AG09319 (cell line): ENCODE results near the gene ATP6V0E2.

Experiments used
- DNase-seq: peaks from one replicate; pipeline ENCODE4 v3.0.0-alpha.2; 2010; ENCODE audit warnings: low read depth; ENCODE audit errors: extremely low read depth
- CTCF ChIP-seq: IDR thresholded peaks from 2 replicates; pipeline ENCODE4 v1.5.1; 2011; ENCODE audit warnings: low read depth, mild to moderate bottlenecking, inconsistent platforms, low read length, moderate library complexity

Gene ATP6V0E2

GRCh38 chr7:149833495-149834130, 40.2 kb upstream of the ATP6V0E2 start:
- no peak for DNase-seq
- no peak for TF ChIP-seq CTCF

GRCh38 chr7:149834601-149835000, 39.2 kb upstream of the ATP6V0E2 start:
- TF ChIP-seq CTCF: no peak
- no peak for DNase-seq

- TF ChIP-seq CTCF: no peak
- DNase-seq: no peak
Observed at GRCh38 chr7:149836434-149836833, 37.3 kb upstream of the ATP6V0E2 start.

GRCh38 chr7:149837564-149838223, 36.1 kb upstream of the ATP6V0E2 start:
- DNase-seq: no peak
- no peak for TF ChIP-seq CTCF

GRCh38 chr7:149838224-149838991, 35.4 kb upstream of the ATP6V0E2 start, which contains the start of gene ZNF862:
ZNF862 (plus strand) TSS chr7:149838375; CDS start chr7:149838612, 237 bp downstream.
- peak; percentile 91 for DNase-seq
- no peak for TF ChIP-seq CTCF

- DNase-seq: no peak
- peak; percentile 19 for TF ChIP-seq CTCF
Observed at GRCh38 chr7:149838992-149839408, 34.8 kb upstream of the ATP6V0E2 start.

GRCh38 chr7:149839933-149840332, 33.8 kb upstream of the ATP6V0E2 start:
- DNase-seq: no peak

More at GRCh38 chr7:149839933-149840332, 33.8 kb upstream of the ATP6V0E2 start:
- TF ChIP-seq CTCF: no peak
